T-cell (primary cell): ENCODE results near the gene STK16. TPM values are rescaled to one million over a fixed set of nuclear protein-coding genes. Genes with fewer than 3 reads are reported as not detected.
A peak's percentile ranks its signal among the peaks of the same experiment; 100 is the strongest.

Source experiments
- ATAC-seq, 4 experiments: fragments of 200-7000 bp in 3 of 4; fragments of 150-1000 bp in 1 of 4; cut with Tn5 transposase; replicated peaks in 1 of 4; 1 replicate in 3 of 4; 2 replicates in 1 of 4; pipeline ENCODE4 v1.10.0; 2021; ENCODE audit warnings: moderate library complexity in 3 of 4, mild to moderate bottlenecking in 2 of 4, moderate number of reproducible peaks in 1 of 4
- CTCF ChIA-PET, 2 donors: fragments of 300-600 bp; sonication (Branson Sonifier 250); formaldehyde crosslinking; loops; one replicate each; lab custom pipeline; 2022; ENCODE audit warnings: antibody characterized with exemption in 2 of 2; lab: Charles Lee
- POLR2A ChIA-PET, 2 donors: fragments of 300-600 bp; sonication (Branson Sonifier 250); formaldehyde crosslinking; loops; one replicate each; lab custom pipeline; 2022; ENCODE audit warnings: antibody characterized with exemption in 2 of 2; lab: Charles Lee
- DNase-seq, 35 experiments: peaks; one replicate each; pipeline versions ENCODE4 v3.0.0 to v3.0.0-alpha.2; 2013 to 2023
- H3K27ac ChIP-seq: one replicate; pipeline ENCODE4 v1.5.1; 2013; ENCODE audit warnings: low read length
- H3K27me3 ChIP-seq, 2 experiments: replicated peaks in 1 of 2; 1 replicate in 1 of 2; 2 replicates in 1 of 2; pipeline versions ENCODE4 v1.6.1 to v1.7.0; 2013; ENCODE audit warnings: low read length in 1 of 2, mixed read lengths in 1 of 2; ENCODE audit not compliant: control insufficient read depth in 2 of 2, insufficient read depth in 2 of 2; ENCODE audit errors: extremely low read depth in 1 of 2
- H3K36me3 ChIP-seq, 2 donors: 1 replicate in 1 of 2; 2 replicates in 1 of 2; pipeline versions ENCODE4 v1.6.1 to v1.7.0; 2013; ENCODE audit warnings: low read length in 1 of 2; ENCODE audit not compliant: control insufficient read depth in 2 of 2, insufficient read depth in 1 of 2; ENCODE audit errors: extremely low read depth in 1 of 2
- H3K4me1 ChIP-seq, 2 experiments: 1 replicate in 1 of 2; 2 replicates in 1 of 2; pipeline versions ENCODE4 v1.6.1 to v1.7.0; 2013; ENCODE audit warnings: low read length in 2 of 2, mixed read lengths in 1 of 2; ENCODE audit not compliant: insufficient read depth in 2 of 2, control insufficient read depth in 1 of 2; ENCODE audit errors: extremely low read depth in 1 of 2
- H3K4me3 ChIP-seq, 2 donors: 1 replicate in 1 of 2; 2 replicates in 1 of 2; pipeline versions ENCODE4 v1.5.1 to v1.7.0; 2013; ENCODE audit warnings: mild to moderate bottlenecking in 2 of 2, low read length in 1 of 2, moderate library complexity in 1 of 2; ENCODE audit not compliant: control insufficient read depth in 1 of 2; ENCODE audit errors: extremely low read depth in 1 of 2
- H3K9me3 ChIP-seq: 2 replicates; pipeline ENCODE4 v1.7.0; 2013
- H3K27ac Mint-ChIP-seq, 2 donors: one replicate each; pipeline ENCODE4 v1.8.0; 2020 to 2021; ENCODE audit warnings: mild to moderate bottlenecking in 2 of 2, mixed read lengths in 2 of 2
- H3K27me3 Mint-ChIP-seq, 2 donors: one replicate each; pipeline ENCODE4 v1.8.0; 2021 to 2022; ENCODE audit warnings: mixed read lengths in 2 of 2
- H3K36me3 Mint-ChIP-seq: one replicate; pipeline ENCODE4 v1.8.0; 2021; ENCODE audit warnings: mixed read lengths
- H3K4me1 Mint-ChIP-seq, 3 donors: one replicate each; pipeline ENCODE4 v1.8.0; 2020 to 2022; ENCODE audit warnings: mixed read lengths in 3 of 3, mild to moderate bottlenecking in 1 of 3
- H3K4me3 Mint-ChIP-seq, 3 donors: one replicate each; pipeline ENCODE4 v1.8.0; 2020 to 2022; ENCODE audit warnings: mild to moderate bottlenecking in 3 of 3, mixed read lengths in 3 of 3, moderate library complexity in 3 of 3
- H3K9me3 Mint-ChIP-seq, 3 donors: one replicate each; pipeline ENCODE4 v1.8.0; 2020 to 2022; ENCODE audit warnings: mixed read lengths in 3 of 3
- WGBS: methylation state at CpG from one replicate; pipeline ENCODE4 v1.1.5; 2013; ENCODE audit warnings: missing lambda C conversion rate; ENCODE audit not compliant: insufficient coverage; 5-methylcytosine and 5-hydroxymethylcytosine counted together
- total RNA-seq, 35 experiments: library from RNA in 6 of 35; stranded (reverse) in 6 of 35; fragments of 120-200 nt in 1 of 35; gene quantifications; one replicate each; pipeline versions ENCODE4 v1.2.1 to v1.2.4 and lab custom pipeline; 2013 to 2026

STK16 gene
- total RNA-seq, 5 donors from 2014 or later (not counting 1 experiment from before 2014, with no cell fraction given): 19.3 to 26.6 (median 21.3) TPM

GRCh38 chr2:219277703-219278654, 32.7 kb downstream of the STK16 start:
- H3K27me3 ChIP-seq: no peaks in the 10 kb centered on the region
- DNase-seq: peak in 34 of 35 experiments; percentile 30 to 87 (median 64)
- Mint-ChIP-seq H3K36me3 (peaks cover 15% of the 10 kb centered on the region), H3K4me3 (peak overlapping the region; percentile 64 to 85 (median 77)), H3K27me3 (no peaks in the 10 kb centered on the region), H3K27ac (peak overlapping the region; percentile 92 to 99), H3K9me3 (no peaks in the 10 kb centered on the region), H3K4me1 (peaks cover 41 to 51% (median 45%) of the 10 kb centered on the region in 3 donors)
- peak in 1 of 4 experiments; percentile 20 for ATAC-seq
- CTCF ChIA-PET: interaction anchor here (0.6 to 10.3 kb wide), 18 partner anchors 16 to 762 kb away, joined by 3 to 116 read pairs (median 4); partner anchors contain the start of genes ANKZF1 (in 1 of the 2), ATG9A (in 1 of the 2), GLB1L (in 1 of the 2) and STK16 (in 1 of the 2)
- H3K4me1 ChIP-seq: peaks cover 11 to 42% of the 10 kb centered on the region in 2 experiments
- peaks cover 10 to 27% of the 10 kb centered on the region in 2 donors for H3K36me3 ChIP-seq
- H3K9me3 ChIP-seq: no peaks in the 10 kb centered on the region
- peak overlapping the region; percentile 100 for H3K27ac ChIP-seq
- POLR2A ChIA-PET: interaction anchor here (0.5 to 2.4 kb wide), 8 partner anchors 22 to 110 kb away, joined by 3 to 14 read pairs (median 4); partner anchors contain the start of gene TUBA4A (in 2 of the 2)
- H3K4me3 ChIP-seq: peak overlapping the region; percentile 23 to 72
- WGBS: 13% methylated on average over 16 of the region's 25 CpGs

GRCh38 chr2:219278655-219279150, 33.4 kb downstream of the STK16 start:
- H3K27me3 Mint-ChIP-seq: no peaks in the 10 kb centered on the region
- H3K36me3 Mint-ChIP-seq: peaks cover 19% of the 10 kb centered on the region
- ATAC-seq (no peak), DNase-seq (no peak)
- peak overlapping the region; percentile 92 to 99 for H3K27ac Mint-ChIP-seq
- H3K4me3 Mint-ChIP-seq: peak overlapping the region; percentile 77 to 98 (median 85)
- no peaks in the 10 kb centered on the region for H3K9me3 Mint-ChIP-seq
- no peaks in the 10 kb centered on the region for H3K27me3 ChIP-seq
- no peaks in the 10 kb centered on the region for H3K9me3 ChIP-seq
- H3K36me3 ChIP-seq: peaks cover 16 to 34% of the 10 kb centered on the region in 2 donors
- peak overlapping the region; percentile 100 for H3K27ac ChIP-seq
- ChIA-PET CTCF (interaction anchor here (0.6 to 10.3 kb wide), 16 partner anchors 12 to 264 kb away, joined by 3 to 116 read pairs (median 5); partner anchors contain the start of genes ANKZF1 (in 1 of the 2), ATG9A (in 1 of the 2), CNPPD1 (in 1 of the 2) and NHEJ1 (in 1 of the 2)), POLR2A (interaction anchor here (0.5 to 2.4 kb wide), 9 partner anchors 16 to 49 kb away, joined by 3 to 14 read pairs (median 4); partner anchors contain the start of genes TUBA4A (in 2 of the 2), ANKZF1 (in 1 of the 2) and ATG9A (in 1 of the 2))
- H3K4me1 ChIP-seq: peaks cover 11 to 42% of the 10 kb centered on the region in 2 experiments
- H3K4me3 ChIP-seq: peak overlapping the region; percentile 55 to 72
- peaks cover 43 to 54% (median 48%) of the 10 kb centered on the region in 3 donors for H3K4me1 Mint-ChIP-seq
- WGBS: 0% methylated on average over 1 of the region's 9 CpGs

- no peaks in the 10 kb centered on the region for H3K27me3 Mint-ChIP-seq
- Histone ChIP-seq H3K4me1 (peaks cover 11 to 42% of the 10 kb centered on the region in 2 experiments), H3K36me3 (peaks cover 18 to 41% of the 10 kb centered on the region in 2 donors), H3K9me3 (no peaks in the 10 kb centered on the region), H3K27me3 (no peaks in the 10 kb centered on the region), H3K27ac (peak within 1 kb of the TSS; percentile 100), H3K4me3 (peak within 1 kb of the TSS; percentile 76 to 93)
- H3K27ac Mint-ChIP-seq: peak within 1 kb of the TSS; percentile 99
- peak; percentile 91 to 100 (median 99) for DNase-seq
- peak within 1 kb of the TSS; percentile 85 to 98 (median 97) for H3K4me3 Mint-ChIP-seq
- ATAC-seq: peak; percentile 82 to 93 (median 92)
- ChIA-PET POLR2A (interaction anchor here (0.8 to 2.4 kb wide), 9 partner anchors 15 to 50 kb away, joined by 3 to 14 read pairs (median 4); partner anchors contain the start of genes ANKZF1 (in 1 of the 2), ATG9A (in 1 of the 2) and TUBA4A (in 1 of the 2)), CTCF (interaction anchor here (0.7 to 10.3 kb wide), 13 partner anchors 11 to 120 kb away, joined by 3 to 116 read pairs (median 4); partner anchors contain the start of genes ANKZF1 (in 1 of the 2), ATG9A (in 1 of the 2), CNPPD1 (in 1 of the 2) and NHEJ1 (in 1 of the 2))
- no peaks in the 10 kb centered on the region for H3K9me3 Mint-ChIP-seq
- peaks cover 21% of the 10 kb centered on the region for H3K36me3 Mint-ChIP-seq
- H3K4me1 Mint-ChIP-seq: peaks cover 43 to 54% (median 49%) of the 10 kb centered on the region in 3 donors
- WGBS: under 1% methylated on average over 65 of the region's 65 CpGs
Measured at GRCh38 chr2:219279151-219279915, 34.1 kb downstream of the STK16 start, which contains the start of gene DNAJB2. Gene DNAJB2, plus strand, starts transcription at chr2:219279366. Its CDS starts 468 bp downstream, at chr2:219279834.

DNA sequence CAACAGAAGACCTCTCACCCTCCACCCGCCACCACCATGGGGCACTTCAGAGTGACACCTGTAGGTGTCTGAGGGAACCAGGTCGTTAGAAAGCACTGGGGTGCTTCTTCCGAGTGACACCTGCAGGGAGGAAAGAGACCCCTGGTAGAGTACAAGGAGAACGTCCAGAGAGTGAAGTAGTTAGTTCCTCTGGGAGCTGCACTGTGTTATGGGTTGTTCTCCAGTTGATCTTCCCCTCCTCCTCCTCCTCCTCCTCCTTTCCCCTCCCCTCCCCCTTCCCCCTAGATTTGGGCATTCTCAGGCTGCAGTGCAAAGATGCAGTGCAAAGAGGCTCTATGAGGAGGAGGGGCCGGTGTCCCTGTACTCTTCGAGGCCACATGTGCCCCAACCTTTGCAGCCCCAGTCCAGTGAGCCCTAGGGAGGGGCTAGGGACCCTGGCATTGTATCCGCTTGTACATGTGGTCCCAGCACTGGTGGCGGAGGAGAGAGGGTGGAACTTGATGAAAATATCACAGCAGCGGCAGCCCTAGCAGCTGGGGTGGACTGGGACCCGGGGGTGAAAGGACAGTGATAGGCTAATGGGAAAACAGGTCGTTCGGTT, 34.7 kb downstream of the STK16 start:
- H3K36me3 Mint-ChIP-seq: peaks cover 21% of the 10 kb centered on the region
- ATAC-seq (peak in 2 of 4 experiments; percentile 49 to 56), DNase-seq (peak in 2 of 35 experiments; percentile 89 to 91)
- H3K4me3 Mint-ChIP-seq: peak overlapping the region; percentile 85 to 98 (median 97)
- H3K27me3 Mint-ChIP-seq: no peaks in the 10 kb centered on the region
- POLR2A ChIA-PET: interaction anchor here in 1 of 2 donors (0.6 to 2.4 kb wide), 6 partner anchors 26 to 1059 kb away, joined by 3 to 14 read pairs (median 4); partner anchors contain the start of genes GLB1L, STK16, TUBA4A and TUBA4B
- H3K27me3 ChIP-seq: no peaks in the 10 kb centered on the region
- no peaks in the 10 kb centered on the region for H3K9me3 ChIP-seq
- CTCF ChIA-PET: interaction anchor here (0.9 to 10.3 kb wide), 8 partner anchors 12 to 121 kb away, joined by 3 to 116 read pairs (median 6); partner anchors contain the start of genes ANKZF1 (in 1 of the 2), ATG9A (in 1 of the 2), NHEJ1 (in 1 of the 2) and TUBA4A (in 1 of the 2)
- peaks cover 11 to 42% of the 10 kb centered on the region in 2 experiments for H3K4me1 ChIP-seq
- H3K27ac ChIP-seq: peak overlapping the region; percentile 100
- 76% methylated on average over 4 of the region's 12 CpGs for WGBS
- H3K4me3 ChIP-seq: peak overlapping the region; percentile 76 to 93
- peaks cover 23 to 47% of the 10 kb centered on the region in 2 donors for H3K36me3 ChIP-seq
- no peaks in the 10 kb centered on the region for H3K9me3 Mint-ChIP-seq
- H3K27ac Mint-ChIP-seq: peak overlapping the region; percentile 99
- H3K4me1 Mint-ChIP-seq: peaks cover 43 to 54% (median 49%) of the 10 kb centered on the region in 3 donors

DNA sequence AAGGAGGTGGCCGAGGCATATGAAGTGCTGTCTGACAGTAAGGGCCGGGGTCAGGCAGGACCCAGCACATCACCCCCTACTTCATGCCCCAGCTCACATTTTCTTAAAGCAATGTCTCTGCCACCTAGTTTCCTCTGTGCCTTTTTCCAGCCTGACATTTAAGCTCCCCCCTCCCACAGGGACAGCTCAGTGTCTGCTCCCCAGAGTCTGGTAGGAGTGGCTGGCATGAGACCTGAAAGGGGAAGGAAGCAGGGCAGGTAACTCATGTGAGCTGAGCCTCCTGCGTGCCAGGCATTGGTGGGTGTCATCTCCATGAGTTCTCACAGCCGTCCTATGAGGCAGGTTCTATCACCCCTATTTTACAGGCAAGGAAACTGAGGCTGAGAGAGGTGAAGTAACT, 35.4 kb downstream of the STK16 start:
- Mint-ChIP-seq H3K4me1 (peaks cover 47 to 59% (median 52%) of the 10 kb centered on the region in 3 donors), H3K36me3 (peaks cover 25% of the 10 kb centered on the region), H3K4me3 (peak overlapping the region; percentile 85 to 98 (median 97)), H3K27me3 (no peaks in the 10 kb centered on the region), H3K9me3 (no peaks in the 10 kb centered on the region), H3K27ac (peak overlapping the region; percentile 39 to 46)
- WGBS: no CpG with 5 or more reads among the region's 4 CpGs
- DNase-seq (no peak), ATAC-seq (no peak)
- ChIA-PET POLR2A (interaction anchor here (0.6 to 2.4 kb wide), 5 partner anchors 11 to 36 kb away, joined by 3 to 14 read pairs (median 7); partner anchors contain the start of genes GLB1L (in 1 of the 2), STK16 (in 1 of the 2), TUBA4A (in 1 of the 2) and TUBA4B (in 1 of the 2)), CTCF (interaction anchor here (0.5 to 10.3 kb wide), 7 partner anchors 11 to 301 kb away, joined by 3 to 116 read pairs (median 6); partner anchors contain the start of gene TUBA4A (in 1 of the 2))
- H3K4me3 ChIP-seq: no peak overlapping the region
- peak overlapping the region; percentile 100 for H3K27ac ChIP-seq
- peaks cover 23 to 54% of the 10 kb centered on the region in 2 donors for H3K36me3 ChIP-seq
- no peaks in the 10 kb centered on the region for H3K9me3 ChIP-seq
- H3K4me1 ChIP-seq: peaks cover 11 to 43% of the 10 kb centered on the region in 2 experiments
- H3K27me3 ChIP-seq: no peaks in the 10 kb centered on the region
